ENCODE measurements around the gene SCMH1.
"Not testable (repeated sequence)": the region's sequence is repeated elsewhere in the genome, so short reads cannot be mapped to it uniquely, and the experiment has no call there.

Gene SCMH1

DNA sequence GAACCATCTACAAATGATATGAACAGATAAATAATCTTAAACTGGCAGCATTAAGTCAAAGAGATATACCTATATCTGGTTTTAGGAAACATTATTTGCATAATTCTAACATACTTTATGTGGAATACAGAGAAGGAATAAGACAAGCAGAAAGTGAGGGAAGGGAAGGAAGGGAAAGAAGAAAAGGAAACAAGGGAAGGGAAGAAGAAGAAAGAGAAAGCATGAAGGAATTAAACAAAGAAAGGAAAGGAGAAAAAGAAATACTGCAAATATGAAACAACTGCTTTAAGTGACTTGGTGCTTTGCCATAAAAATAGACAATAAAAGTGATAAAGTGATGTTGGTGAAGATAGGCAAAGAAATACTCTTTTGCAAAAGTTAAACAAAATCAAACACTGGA, 20.1 kb downstream of the SCMH1 start:
- H3K4me3 ChIP-seq (ENCODE audit: low read depth, low read length) = no peak overlapping the region
- TF ChIP-seq, protein P1, sequence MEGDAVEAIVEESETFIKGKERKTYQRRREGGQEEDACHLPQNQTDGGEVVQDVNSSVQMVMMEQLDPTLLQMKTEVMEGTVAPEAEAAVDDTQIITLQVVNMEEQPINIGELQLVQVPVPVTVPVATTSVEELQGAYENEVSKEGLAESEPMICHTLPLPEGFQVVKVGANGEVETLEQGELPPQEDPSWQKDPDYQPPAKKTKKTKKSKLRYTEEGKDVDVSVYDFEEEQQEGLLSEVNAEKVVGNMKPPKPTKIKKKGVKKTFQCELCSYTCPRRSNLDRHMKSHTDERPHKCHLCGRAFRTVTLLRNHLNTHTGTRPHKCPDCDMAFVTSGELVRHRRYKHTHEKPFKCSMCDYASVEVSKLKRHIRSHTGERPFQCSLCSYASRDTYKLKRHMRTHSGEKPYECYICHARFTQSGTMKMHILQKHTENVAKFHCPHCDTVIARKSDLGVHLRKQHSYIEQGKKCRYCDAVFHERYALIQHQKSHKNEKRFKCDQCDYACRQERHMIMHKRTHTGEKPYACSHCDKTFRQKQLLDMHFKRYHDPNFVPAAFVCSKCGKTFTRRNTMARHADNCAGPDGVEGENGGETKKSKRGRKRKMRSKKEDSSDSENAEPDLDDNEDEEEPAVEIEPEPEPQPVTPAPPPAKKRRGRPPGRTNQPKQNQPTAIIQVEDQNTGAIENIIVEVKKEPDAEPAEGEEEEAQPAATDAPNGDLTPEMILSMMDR (IDR thresholded peaks at IDR 0.05; ENCODE audit: insufficient read depth, low read depth, low read length, missing control alignments) = no peak
- DNase-seq (ENCODE audit: low read depth) = no peak

DNA sequence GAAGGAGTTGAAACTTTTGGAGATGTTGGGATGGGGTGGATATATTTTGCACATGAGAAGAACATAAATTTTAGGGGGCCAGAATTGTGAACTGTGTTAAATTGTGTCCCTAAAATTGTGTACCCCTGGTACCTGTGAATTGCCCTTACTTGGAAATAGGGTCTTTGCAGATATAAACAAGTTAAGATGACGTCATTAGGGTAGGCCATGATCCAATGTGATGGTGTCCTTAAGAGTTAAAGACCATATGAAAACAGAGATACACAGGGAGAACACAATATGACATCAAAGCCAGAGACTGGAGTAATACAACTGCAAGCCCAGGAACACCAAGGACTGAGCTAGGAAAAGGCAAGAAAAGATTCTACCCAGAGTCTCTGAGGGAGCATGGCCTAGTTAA, 24.0 kb downstream of the SCMH1 start:
- DNase-seq (ENCODE audit: low read depth) = no peak
- TF ChIP-seq, protein P1 (IDR thresholded peaks at IDR 0.05; ENCODE audit: insufficient read depth, low read depth, low read length, missing control alignments) = no peak
- H3K4me3 ChIP-seq (ENCODE audit: low read depth, low read length) = no peak overlapping the region

DNA sequence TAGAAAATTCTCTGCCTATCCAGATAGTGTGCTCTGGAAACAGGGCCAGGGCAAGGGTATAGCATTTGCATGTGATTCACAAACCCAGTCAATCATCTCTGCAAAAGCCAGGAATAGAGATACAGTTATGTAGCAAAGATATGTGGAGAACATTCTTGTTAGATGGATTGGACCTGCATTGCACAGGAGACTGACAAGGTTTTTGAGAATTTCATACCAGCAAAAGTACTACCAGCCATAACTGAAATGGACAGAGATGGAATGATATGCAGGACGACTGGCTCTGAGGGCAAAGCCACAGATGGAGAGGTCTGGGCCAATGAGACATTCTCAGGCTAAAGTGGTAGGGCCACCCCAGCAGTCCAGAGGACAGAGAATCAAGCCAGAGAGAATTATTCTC, 24.7 kb downstream of the SCMH1 start:
- TF ChIP-seq, protein P1 (IDR thresholded peaks at IDR 0.05; ENCODE audit: insufficient read depth, low read depth, low read length, missing control alignments) = no peak
- no peak overlapping the region for H3K4me3 ChIP-seq (ENCODE audit: low read depth, low read length)
- DNase-seq (ENCODE audit: low read depth) = no peak

DNA sequence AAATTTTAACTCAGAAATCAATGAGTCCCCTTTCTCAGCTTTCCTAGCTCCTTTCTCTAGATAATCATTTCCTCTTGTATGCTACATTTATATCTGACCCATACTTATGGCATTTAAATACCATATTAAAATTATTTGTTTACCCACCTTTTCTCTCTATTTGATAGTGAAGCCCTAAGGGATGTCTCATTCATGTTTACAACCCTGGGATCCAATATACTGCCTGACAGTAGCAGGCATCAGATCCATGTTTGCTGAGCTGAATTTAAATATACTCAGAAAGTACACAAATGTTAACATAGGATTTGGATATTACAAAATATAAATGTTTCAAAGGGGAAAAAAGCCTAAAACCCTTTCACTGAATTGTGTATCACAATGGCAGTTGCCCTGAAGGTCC, 26.5 kb downstream of the SCMH1 start:
- no peak for DNase-seq (ENCODE audit: low read depth)
- TF ChIP-seq, protein P1 (IDR thresholded peaks at IDR 0.05; ENCODE audit: insufficient read depth, low read depth, low read length, missing control alignments) = no peak
- H3K4me3 ChIP-seq (ENCODE audit: low read depth, low read length) = no peak overlapping the region

DNA sequence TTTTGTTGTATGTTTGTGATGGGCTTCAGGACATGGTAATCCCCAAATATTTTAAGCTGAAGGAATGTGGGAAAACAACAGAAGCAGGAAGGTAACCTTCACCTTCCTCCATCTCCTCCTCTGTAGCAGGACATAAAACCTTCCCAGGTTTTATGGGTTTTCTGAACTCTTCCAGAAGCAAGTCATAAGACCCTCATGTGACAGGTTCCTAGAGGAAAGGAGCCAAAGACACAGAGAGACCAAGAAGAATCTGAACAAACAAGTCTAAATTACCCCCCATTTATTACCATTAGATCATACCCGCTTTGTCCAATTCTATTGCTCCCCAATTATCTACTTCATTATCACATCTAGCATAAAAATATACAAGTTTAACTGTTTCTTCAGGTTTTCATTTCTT, 28.8 kb downstream of the SCMH1 start:
- TF ChIP-seq, protein P1 (IDR thresholded peaks at IDR 0.05; ENCODE audit: insufficient read depth, low read depth, low read length, missing control alignments) = no peak
- no peak for DNase-seq (ENCODE audit: low read depth)
- H3K4me3 ChIP-seq (ENCODE audit: low read depth, low read length) = no peak overlapping the region

DNA sequence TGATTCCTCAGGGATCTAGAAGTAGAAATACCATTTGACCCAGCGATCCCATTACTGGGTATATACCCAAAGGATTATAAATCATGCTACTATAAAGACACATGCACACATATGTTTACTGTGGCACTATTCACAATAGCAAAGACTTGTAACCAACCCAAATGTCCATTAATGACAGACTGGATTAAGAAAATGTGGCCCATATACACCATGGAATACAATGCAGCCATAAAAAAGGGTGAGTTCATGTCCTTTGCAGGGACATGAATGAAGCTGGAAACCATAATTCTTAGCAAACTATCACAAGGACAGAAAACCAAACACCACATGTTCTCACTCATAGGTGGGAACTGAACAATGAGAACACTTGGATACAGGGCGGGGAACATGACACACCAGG, 30.5 kb downstream of the SCMH1 start:
- not testable (repeated sequence) for DNase-seq (ENCODE audit: low read depth); H3K4me3 ChIP-seq (ENCODE audit: low read depth, low read length)

DNA sequence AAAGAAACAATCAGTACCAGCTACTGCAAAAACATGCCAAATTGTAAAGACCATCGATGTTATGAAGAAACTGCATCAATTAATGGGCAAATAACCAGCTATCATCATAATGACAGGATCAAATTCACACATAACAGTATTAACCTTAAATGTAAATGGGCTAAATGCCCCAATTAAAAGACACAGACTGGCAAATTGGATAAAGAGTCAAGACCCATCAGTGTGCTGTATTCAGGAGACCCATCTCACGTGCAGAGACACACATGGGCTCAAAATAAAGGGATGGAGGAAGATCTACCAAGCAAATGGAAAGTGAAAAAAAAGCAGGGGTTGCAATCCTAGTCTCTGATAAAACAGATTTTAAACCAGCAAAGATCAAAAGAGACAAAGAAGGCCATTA, 35.1 kb downstream of the SCMH1 start:
- not testable (repeated sequence) for DNase-seq (ENCODE audit: low read depth); H3K4me3 ChIP-seq (ENCODE audit: low read depth, low read length)

DNA sequence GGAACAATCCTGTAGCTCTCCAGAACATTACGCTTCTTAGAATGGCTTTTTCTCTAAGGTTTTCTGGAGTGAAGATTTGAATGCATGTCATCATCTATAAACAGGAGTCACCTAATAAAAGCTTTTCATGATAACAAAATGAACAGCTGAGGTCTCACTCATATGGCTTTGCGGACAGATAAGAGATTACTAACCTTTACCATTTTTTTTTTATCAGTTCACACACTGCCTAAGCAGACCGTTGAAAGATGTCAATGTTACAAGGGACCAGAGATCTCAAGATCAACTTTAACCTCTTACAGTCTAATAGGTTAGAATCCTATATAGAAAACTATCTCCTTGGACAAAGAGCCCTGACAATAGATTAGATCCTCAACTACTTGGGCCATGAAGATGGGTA, 41.4 kb downstream of the SCMH1 start:
- DNase-seq (ENCODE audit: low read depth) = no peak
- TF ChIP-seq, protein P1 (IDR thresholded peaks at IDR 0.05; ENCODE audit: insufficient read depth, low read depth, low read length, missing control alignments) = no peak
- no peak overlapping the region for H3K4me3 ChIP-seq (ENCODE audit: low read depth, low read length)

Data from GM12865 (cell line).